Measurements from ENCODE around the gene GANAB.
"Not testable (repeated sequence)": the region's sequence is repeated elsewhere in the genome, so short reads cannot be mapped to it uniquely, and the experiment has no call there.

The GANAB gene

GRCh38 chr11:62600367-62601121 lies 45.9 kb downstream of the GANAB start:
- DNase-seq: no peak

GRCh38 chr11:62599901-62600300 lies 46.5 kb downstream of the GANAB start:
- DNase-seq: peak; percentile 16

- DNase-seq: peak; percentile 84
Measured at GRCh38 chr11:62599069-62599696, 47.2 kb downstream of the GANAB start.

DNA sequence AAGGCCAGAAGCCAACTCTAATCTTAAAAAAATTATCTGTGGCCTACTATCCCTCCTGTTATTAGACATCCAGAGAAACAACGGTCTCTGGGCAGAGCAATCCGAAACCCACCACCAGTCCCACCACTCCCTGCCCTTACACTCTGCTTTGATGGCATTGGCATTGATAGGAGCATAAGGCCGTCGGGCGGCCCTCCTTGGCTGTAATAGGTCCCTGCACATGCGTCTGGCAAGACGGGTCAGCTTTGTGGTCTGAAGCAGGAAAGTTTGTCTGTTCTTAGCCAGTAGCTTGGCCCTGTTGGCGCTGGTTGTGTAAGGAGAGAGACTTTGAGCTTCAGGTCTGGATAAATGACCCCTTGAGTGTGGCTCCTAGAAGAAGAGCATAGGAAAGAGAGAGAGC lies 51.3 kb downstream of the GANAB start:
- no peak for DNase-seq

GRCh38 chr11:62593434-62594044 lies 52.9 kb downstream of the GANAB start:
- peak; percentile 68 for DNase-seq

- no peak for DNase-seq
Measured at GRCh38 chr11:62592989-62593421, 53.4 kb downstream of the GANAB start.

- no peak for DNase-seq
Measured at GRCh38 chr11:62592146-62592815, 54.1 kb downstream of the GANAB start.

GRCh38 chr11:62591448-62592145 lies 54.8 kb downstream of the GANAB start, which contains the start of gene TUT1:
TSS of gene TUT1 (minus strand) at chr11:62591523. CDS start at chr11:62591485, 38 bp downstream.
- DNase-seq: peak; percentile 99

DNA sequence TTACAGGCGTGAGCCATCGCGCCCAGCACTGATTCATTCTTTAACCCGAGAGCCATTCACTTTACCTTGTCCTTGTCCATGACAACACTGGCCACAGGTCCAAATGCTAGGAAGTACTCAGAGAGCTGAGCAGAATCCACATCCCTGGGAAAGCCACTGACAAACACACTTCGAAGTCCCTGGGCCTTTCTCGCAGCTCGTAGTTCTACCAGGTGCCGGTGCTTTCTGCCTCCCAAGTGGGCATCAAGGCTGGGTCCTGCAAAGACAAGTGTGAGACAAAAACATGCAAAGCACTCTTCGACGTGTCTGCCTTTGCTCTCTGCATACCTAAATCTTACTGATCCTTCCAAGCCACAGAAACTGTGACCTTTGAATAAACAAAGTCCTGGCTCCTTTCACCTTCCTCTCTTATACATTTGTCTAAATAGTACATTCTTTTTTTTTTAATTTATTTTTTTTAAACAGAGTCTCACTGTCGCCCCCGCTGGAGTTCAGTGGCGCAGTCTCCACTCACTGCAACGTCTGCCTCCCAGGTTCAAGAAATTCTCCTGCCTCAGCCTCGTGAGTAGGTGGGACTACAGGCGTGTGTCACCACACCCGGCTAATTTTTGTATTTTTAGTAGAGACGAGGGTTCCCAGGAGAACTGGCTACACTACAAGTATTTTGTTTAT lies 57.3 kb downstream of the GANAB start:
- DNase-seq: no peak

- not testable (repeated sequence) for DNase-seq
Measured at GRCh38 chr11:62585356-62585755, 61.1 kb downstream of the GANAB start.

DNA sequence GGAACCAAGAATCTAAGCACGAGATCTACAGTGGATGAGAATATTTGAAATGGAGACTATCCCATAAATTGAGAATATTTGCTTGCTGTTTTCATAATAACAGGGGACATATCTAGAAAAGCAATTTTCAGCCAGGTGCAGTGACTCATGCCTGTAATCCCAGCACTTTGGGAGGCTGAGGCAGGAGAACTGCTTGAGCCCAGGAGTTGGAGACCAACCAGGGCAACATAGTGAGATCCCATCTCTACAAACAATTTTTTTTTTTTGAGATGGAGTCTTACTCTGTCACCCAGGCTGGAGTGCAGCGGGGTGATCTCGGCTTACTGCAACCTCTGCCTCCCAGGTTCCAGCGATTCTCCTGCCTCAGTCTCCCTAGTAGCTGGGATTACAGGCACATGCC lies 64.7 kb downstream of the GANAB start:
- DNase-seq: not testable (repeated sequence)

DNA sequence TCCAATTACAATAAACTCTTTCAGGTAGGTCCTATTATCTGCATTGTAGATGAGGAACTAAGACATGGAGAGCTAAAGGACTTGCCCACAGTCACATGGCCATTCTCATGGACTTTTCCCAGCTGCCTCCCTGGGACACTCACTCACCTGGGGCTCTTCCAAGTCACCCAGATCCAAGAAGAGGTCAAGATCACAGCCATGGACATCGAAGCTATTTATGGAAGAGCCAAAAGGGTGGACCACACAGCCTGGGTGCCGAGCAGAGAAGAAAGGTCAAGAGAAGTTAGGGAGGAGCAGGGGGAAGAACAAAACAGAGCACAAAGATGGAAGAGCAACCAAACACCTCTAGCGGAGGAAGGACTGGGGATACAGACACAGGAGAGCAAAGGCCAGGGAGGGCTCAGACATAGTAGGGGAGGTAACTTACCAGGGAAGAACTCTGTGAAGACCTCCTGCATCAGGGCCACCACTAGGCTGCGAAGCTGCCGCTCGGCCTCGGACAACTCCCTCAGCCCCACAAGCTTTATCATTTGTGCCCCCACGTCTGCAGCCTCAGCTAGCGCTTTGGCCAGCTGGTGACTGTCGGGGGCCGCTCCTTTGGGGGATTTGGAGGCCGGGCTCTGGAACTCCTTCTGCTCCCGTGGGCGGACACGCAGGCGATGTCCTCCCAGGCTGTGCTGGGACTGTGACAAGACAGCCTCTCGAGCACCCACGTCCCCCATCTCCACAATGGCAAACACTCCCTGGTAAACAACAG lies 65.3 kb downstream of the GANAB start:
- DNase-seq: no peak

GRCh38 chr11:62579252-62579651 lies 67.2 kb downstream of the GANAB start:
- no peak for DNase-seq

- no peak for DNase-seq
Measured at GRCh38 chr11:62578541-62578940, 67.9 kb downstream of the GANAB start.

DNA sequence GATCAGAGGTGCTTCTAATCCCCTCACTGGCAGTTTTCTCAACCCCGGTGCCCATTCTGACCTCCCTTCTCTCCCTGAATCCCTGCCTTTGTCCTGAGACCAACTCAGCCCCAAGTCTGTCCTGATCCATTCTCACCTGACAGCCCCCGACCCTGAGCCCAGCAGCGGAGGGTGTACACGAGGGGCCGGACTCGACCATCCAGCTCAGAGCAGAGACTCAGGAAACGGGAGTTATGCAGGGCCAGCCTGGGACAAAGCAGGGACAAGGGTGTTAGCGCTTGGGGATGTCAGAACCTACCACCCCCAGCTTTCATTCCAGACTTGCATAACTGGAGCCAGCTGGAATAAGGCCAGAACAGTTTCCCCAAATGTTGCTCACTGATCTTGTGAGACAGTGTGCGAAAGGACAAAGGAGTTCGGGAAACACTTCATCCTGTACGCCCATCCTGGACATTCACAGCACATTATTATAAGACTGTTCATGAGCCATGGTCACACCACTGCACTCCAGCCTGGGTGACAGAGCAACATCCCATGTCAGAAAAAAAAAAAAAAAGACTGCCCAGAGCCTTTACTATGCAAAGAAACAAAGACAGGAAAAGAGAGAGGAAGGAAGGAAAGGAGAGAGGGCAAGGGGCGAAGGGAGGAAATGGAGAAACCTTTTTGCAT lies 69.2 kb downstream of the GANAB start:
- no peak for DNase-seq

GRCh38 chr11:62575837-62576236 lies 70.6 kb downstream of the GANAB start:
- no peak for DNase-seq

DNA sequence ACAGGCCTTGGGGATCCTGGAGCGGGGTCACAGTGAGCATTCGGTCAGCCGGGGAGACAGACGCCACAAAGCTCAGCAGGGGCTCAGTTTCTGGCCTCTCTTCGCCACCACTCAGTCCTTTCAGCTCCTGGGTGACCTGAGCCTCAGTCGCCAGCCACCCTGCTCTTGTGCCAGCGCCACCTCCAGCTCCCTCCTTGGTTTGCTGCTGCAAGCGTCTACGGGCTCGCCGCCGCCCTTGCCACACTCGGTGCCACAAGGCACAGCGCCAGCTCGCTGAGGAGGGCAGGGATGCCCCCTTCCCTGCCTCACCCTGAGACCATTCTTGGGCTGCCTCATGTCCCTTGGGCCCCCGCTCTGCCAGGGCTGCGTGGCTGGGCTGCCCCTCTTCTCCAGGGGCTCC lies 71.3 kb downstream of the GANAB start:
- peak; percentile 49 for DNase-seq

All from NCI-H1105 treated with DMSO at 0.1 percent for 48 hours (cell line).